Colonic mucosa (tissue), 4 donors: ENCODE data around the gene SH2D2A. TPM values are rescaled to one million over a fixed set of nuclear protein-coding genes. Genes with fewer than 3 reads are reported as not detected.

ENCODE experiments used
- DNase-seq: peaks from one replicate; pipeline ENCODE4 v3.0.0-alpha.2; 2020
- H3K27ac ChIP-seq: fragments of 200-600 bp; one replicate; pipeline ENCODE4 v1.8.0; 2021
- H3K27me3 ChIP-seq: fragments of 200-600 bp; one replicate; pipeline ENCODE4 v1.8.0; 2021
- H3K36me3 ChIP-seq: fragments of 200-600 bp; one replicate; pipeline ENCODE4 v1.8.0; 2021
- H3K4me1 ChIP-seq: fragments of 200-600 bp; one replicate; pipeline ENCODE4 v1.8.0; 2021; ENCODE audit warnings: mild to moderate bottlenecking
- H3K4me3 ChIP-seq: fragments of 200-600 bp; one replicate; pipeline ENCODE4 v1.8.0; 2021
- H3K9ac ChIP-seq, 2 donors: one replicate each; pipeline ENCODE4 v1.7.0; 2013; ENCODE audit warnings: control low read depth in 2 of 2, low read depth in 2 of 2, low read length in 2 of 2
- H3K9me3 ChIP-seq: fragments of 200-600 bp; one replicate; pipeline ENCODE4 v1.8.0; 2021
- intact Hi-C: fragments of 100-400 bp; cut with DNase I; formaldehyde crosslinking; loops from one replicate; pipeline ENCODE4 v1.14.1; 2022
- total RNA-seq, 2 donors: library from RNA; stranded (reverse); fragmentation: NEBNext Ultra II Directional in 1 of 2; extraction: Animal tissue kit (Norgen Biotek cat#: 25700) in 1 of 2; gene quantifications; one replicate each; pipeline ENCODE4 v1.2.1, GENCODE V29; 2021
- TF ChIP-seq, protein P1 (sequence below): fragments of 200-600 bp; IDR thresholded peaks from one replicate; pipeline ENCODE4 v1.8.0; 2022; ENCODE audit warnings: antibody characterized with exemption, mild to moderate bottlenecking
- donor health status: healthy.
- donor health status: DM: no; HTN: no; CAD: no.
- donor health status: DM: no; HTN: no; CAD: no.

The SH2D2A gene
- total RNA-seq, 2 donors from 2014 or later, result 1.9 to 3.1 TPM

DNA sequence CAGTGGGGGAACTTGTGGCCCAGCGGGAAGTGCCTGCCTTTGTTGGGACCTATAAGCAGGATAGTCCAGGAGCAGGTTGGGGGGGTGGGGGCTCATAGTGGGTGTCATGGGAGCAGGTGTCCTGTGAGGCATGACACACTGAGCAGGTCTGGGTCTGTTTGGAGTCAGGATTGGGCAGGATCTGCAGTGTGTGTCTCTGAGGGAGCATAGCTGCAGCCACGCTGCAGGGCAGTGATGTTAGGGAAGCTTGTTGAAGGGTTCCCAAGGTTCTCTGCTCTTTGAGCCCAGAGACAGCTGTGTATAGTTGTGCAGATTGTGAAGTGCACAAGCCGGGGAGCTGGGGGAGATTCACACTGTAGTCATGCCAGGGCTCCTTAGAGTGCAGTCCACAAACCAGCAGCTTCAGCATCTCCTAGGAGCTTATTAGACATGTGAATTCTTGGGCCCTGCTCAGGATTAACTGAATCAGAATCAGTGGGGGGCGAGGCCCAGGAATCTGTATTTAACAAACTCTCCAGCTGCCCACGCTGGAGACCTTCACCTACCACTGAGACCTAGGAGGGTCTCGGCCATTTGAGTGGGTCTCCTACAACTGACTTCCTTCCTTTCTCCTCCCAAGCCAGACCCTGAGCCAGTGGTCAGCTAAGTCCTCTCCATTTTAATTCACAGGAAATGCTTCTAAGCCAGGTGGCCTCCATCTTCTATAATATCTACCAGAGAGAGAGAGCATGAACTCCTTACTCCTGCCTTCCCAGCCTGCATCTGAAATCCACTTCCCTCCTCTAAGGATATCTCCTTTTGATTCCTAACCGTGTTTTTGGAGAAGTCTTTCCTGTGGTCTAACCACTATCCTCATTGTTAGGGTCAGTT lies 31.2 kb upstream of the SH2D2A start:
- no peak overlapping the region for H3K4me3 ChIP-seq
- peaks cover 46% of the 10 kb centered on the region for H3K27me3 ChIP-seq
- intact Hi-C loops, result no loop called here

DNA sequence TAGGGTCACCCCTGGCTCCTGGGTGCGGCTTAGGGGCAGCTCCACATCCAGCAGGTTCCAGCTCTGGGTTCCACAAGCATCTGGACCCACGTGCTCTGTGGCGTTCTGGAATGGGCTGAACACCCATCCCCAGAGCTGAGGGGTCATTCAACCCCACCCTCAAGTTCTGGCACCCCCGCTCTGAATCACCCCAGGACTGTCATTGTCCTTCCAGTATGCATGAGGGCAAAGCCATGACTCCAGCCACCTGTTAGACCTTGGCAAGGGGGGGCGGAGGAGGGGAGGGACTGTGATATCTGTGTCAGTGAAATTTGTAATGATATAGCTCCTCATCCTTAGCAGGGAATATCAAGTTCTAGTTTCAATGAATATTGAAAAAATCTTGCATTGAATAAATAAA lies 30.0 kb upstream of the SH2D2A start:
- no peaks in the 10 kb centered on the region for H3K4me1 ChIP-seq
- intact Hi-C loops, result no loop called here
- peaks cover 51% of the 10 kb centered on the region for H3K27me3 ChIP-seq

More for the DNA sequence above, 31.2 kb upstream of the SH2D2A start:
- Histone ChIP-seq H3K4me1 (no peaks in the 10 kb centered on the region), H3K9me3 (no peaks in the 10 kb centered on the region), H3K27ac (no peak overlapping the region), H3K9ac (no peak overlapping the region), H3K36me3 (no peaks in the 10 kb centered on the region)
- DNase-seq, result no peak
- TF ChIP-seq, protein P1, sequence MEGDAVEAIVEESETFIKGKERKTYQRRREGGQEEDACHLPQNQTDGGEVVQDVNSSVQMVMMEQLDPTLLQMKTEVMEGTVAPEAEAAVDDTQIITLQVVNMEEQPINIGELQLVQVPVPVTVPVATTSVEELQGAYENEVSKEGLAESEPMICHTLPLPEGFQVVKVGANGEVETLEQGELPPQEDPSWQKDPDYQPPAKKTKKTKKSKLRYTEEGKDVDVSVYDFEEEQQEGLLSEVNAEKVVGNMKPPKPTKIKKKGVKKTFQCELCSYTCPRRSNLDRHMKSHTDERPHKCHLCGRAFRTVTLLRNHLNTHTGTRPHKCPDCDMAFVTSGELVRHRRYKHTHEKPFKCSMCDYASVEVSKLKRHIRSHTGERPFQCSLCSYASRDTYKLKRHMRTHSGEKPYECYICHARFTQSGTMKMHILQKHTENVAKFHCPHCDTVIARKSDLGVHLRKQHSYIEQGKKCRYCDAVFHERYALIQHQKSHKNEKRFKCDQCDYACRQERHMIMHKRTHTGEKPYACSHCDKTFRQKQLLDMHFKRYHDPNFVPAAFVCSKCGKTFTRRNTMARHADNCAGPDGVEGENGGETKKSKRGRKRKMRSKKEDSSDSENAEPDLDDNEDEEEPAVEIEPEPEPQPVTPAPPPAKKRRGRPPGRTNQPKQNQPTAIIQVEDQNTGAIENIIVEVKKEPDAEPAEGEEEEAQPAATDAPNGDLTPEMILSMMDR, result no peak

DNA sequence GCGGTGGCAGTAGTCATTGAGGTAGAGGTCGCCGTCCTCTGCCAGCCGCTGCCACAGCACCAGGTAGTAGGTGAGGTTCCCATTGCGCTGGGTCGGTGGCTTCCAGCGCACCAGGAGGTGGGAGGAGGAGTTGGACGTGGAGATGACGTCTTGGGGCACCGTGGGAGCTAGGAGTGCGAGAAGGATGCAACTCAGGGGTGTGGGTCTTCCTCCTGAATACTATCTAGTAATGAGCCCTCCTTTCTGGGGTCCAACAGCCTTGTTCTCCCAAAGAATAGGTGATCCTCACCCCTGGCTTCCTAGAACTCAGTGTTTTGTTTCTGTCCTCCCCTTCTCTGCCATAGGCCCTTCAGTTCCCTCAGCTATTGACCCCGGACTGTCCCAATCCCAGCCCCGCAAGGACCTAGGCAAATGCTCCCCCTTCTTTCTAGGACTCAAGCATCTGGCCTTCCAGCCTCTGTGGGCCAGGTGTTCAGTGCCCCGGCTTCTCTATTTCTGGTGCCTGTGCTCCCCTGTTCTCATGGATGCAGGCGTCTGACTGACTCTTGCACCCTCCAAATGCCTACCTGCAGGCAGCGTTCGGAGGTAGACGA lies 29.4 kb upstream of the SH2D2A start:
- Histone ChIP-seq H3K27ac (no peak overlapping the region), H3K9ac (no peak overlapping the region), H3K4me1 (no peaks in the 10 kb centered on the region), H3K36me3 (no peaks in the 10 kb centered on the region), H3K4me3 (no peak overlapping the region), H3K9me3 (no peaks in the 10 kb centered on the region), H3K27me3 (peaks cover 51% of the 10 kb centered on the region)
- DNase-seq, result no peak
- intact Hi-C loops, result no loop called here
- TF ChIP-seq, protein P1, result no peak

More for the DNA sequence above, 30.0 kb upstream of the SH2D2A start:
- Histone ChIP-seq H3K4me3 (no peak overlapping the region), H3K36me3 (no peaks in the 10 kb centered on the region), H3K9ac (no peak overlapping the region), H3K9me3 (no peaks in the 10 kb centered on the region), H3K27ac (no peak overlapping the region)
- TF ChIP-seq, protein P1, result no peak
- DNase-seq, result no peak

DNA sequence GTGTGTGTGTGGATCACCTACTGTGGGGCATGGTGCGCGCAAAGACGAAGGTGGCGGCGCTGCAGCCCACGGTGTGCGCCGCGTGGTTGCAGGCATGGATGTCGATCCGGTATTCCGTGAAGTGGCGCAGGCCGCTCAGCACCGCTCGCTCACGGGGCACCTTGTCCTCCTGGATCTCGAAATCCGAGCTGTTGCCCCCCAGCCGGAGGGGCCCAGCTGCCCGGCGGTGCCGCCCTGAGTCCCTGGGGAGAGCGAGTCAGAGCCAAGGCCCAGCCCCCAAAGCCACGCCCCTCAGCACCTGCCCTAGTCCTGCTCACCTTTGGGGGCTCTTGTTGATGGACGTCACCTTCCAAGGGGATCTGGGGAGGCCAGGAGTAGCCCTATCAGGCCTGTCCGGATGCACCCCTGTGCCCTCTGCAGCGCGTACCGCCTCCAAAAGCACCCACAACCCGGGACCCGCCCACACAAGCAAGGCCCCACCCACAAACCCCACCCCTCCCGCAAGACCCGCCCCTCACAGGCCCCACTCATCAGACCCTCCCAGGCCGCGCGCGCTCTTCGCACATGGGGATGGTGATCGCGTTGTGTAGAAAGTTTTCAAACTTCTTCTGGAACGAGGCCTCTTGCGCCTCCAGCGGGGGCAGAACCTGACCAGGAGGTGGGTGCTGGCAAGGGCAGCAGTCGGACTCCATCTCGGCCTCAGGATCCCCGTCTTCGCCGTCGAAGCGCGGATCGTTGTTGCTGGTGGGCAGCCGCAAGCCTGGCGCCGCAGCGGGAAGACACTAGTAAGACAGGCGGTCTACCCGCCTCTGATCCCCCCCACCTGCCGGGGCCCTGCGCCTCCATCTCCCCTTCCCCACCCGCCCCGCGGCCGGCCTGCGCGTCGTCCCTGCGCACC lies 28.7 kb upstream of the SH2D2A start:
- H3K27me3 ChIP-seq, result peaks cover 51% of the 10 kb centered on the region

More for the DNA sequence above, 28.7 kb upstream of the SH2D2A start:
- H3K27ac ChIP-seq, result no peak overlapping the region
- no peaks in the 10 kb centered on the region for H3K36me3 ChIP-seq
- DNase-seq, result no peak
- intact Hi-C loops, result no loop called here
- H3K4me3 ChIP-seq, result no peak overlapping the region
- no peaks in the 10 kb centered on the region for H3K9me3 ChIP-seq
- H3K9ac ChIP-seq, result no peak overlapping the region
- H3K4me1 ChIP-seq, result no peaks in the 10 kb centered on the region
- TF ChIP-seq, protein P1, result no peak
